SU-DHL-6 (cell line): ENCODE data around the gene CDX2.

Experiments
- H2AFZ ChIP-seq: fragments of 200-600 bp; sonication (generic); 2 replicates; pipeline ENCODE4 v1.6.1; 2014; ENCODE audit warnings: low read depth, mild to moderate bottlenecking, moderate library complexity, mixed read lengths, antibody characterized with exemption, low read length; ENCODE audit not compliant: severe bottlenecking
- H3F3A ChIP-seq: fragments of 200-600 bp; shearing (Covaris generic); 2 replicates; pipeline ENCODE4 v1.6.0; 2016; ENCODE audit warnings: antibody characterized with exemption, mild to moderate bottlenecking; ENCODE audit not compliant: insufficient read depth
- H3K27ac ChIP-seq: fragments of 200-600 bp; sonication (generic); 2 replicates; pipeline ENCODE4 v1.5.1; 2016; ENCODE audit warnings: low read depth, mild to moderate bottlenecking, low read length, moderate library complexity, mixed read lengths
- H3K27me3 ChIP-seq: fragments of 200-600 bp; sonication (generic), shearing (Covaris generic); 2 replicates; pipeline ENCODE4 v1.6.0; 2014; ENCODE audit warnings: mild to moderate bottlenecking, low read length
- H3K36me3 ChIP-seq: fragments of 200-600 bp; sonication (generic); 2 replicates; pipeline ENCODE4 v1.6.1; 2014; ENCODE audit warnings: mild to moderate bottlenecking, low read length, mixed read lengths
- H3K4me2 ChIP-seq: fragments of 300-600, 200-600 bp; shearing (Covaris generic), sonication (generic); 2 replicates; pipeline ENCODE4 v1.6.0; 2014; ENCODE audit warnings: low read length, low read depth, mild to moderate bottlenecking; ENCODE audit not compliant: poor library complexity, severe bottlenecking
- H3K4me3 ChIP-seq: fragments of 200-600 bp; sonication (generic); 2 replicates; pipeline ENCODE4 v1.5.1; 2014; ENCODE audit warnings: antibody characterized with exemption, low read length, mild to moderate bottlenecking, mixed read lengths; ENCODE audit not compliant: insufficient read depth, poor library complexity, severe bottlenecking
- H3K79me2 ChIP-seq: fragments of 200-600 bp; sonication (generic); 2 replicates; pipeline ENCODE4 v1.6.1; 2014; ENCODE audit warnings: mild to moderate bottlenecking, low read length, moderate library complexity; ENCODE audit not compliant: insufficient read depth
- H3K9ac ChIP-seq: fragments of 200-600 bp; sonication (generic); 2 replicates; pipeline ENCODE4 v1.7.0; 2014; ENCODE audit warnings: mild to moderate bottlenecking, low read length
- H3K9me2 ChIP-seq: fragments of 200-600 bp; sonication (generic); replicated peaks from 2 replicates; pipeline ENCODE4 v1.6.1; 2014; ENCODE audit warnings: low read length; ENCODE audit not compliant: insufficient read depth
- H3K9me3 ChIP-seq: fragments of 200-600 bp; sonication (generic); 2 replicates; pipeline ENCODE4 v1.6.1; 2014; ENCODE audit warnings: low read length, mixed read lengths; ENCODE audit not compliant: insufficient read depth
- H4K20me1 ChIP-seq: fragments of 200-600 bp; sonication (generic); 2 replicates; pipeline ENCODE4 v1.6.1; 2014; ENCODE audit warnings: low read depth, mild to moderate bottlenecking, antibody characterized with exemption, low read length, moderate library complexity, mixed read lengths
- CTCF ChIP-seq: fragments of 200-600 bp; sonication (generic); IDR thresholded peaks from one replicate; pipeline ENCODE4 v1.5.1; 2017; ENCODE audit warnings: antibody characterized with exemption, mild to moderate bottlenecking, low read length, moderate library complexity; ENCODE audit not compliant: insufficient read depth, poor library complexity, severe bottlenecking
- EZH2phosphoT487 ChIP-seq: fragments of 200-600 bp; sonication (generic), shearing (Covaris generic); conservative IDR thresholded peaks from 2 replicates; pipeline ENCODE4 v1.6.1; 2018; ENCODE audit warnings: mild to moderate bottlenecking, antibody characterized with exemption, low read length, moderate library complexity, mixed read lengths

Gene CDX2

GRCh38 chr13:27966641-27967202, 2.4 kb downstream of the CDX2 start:
- no peak overlapping the region for H3K9ac ChIP-seq
- H3K9me3 ChIP-seq: no peaks in the 10 kb centered on the region
- no peak overlapping the region for H3K4me3 ChIP-seq
- TF ChIP-seq EZH2phosphoT487: no peak
- TF ChIP-seq CTCF: no peak
- no peaks in the 10 kb centered on the region for H3F3A ChIP-seq
- no peaks in the 10 kb centered on the region for H3K27me3 ChIP-seq
- H2AFZ ChIP-seq: no peak overlapping the region
- no peaks in the 10 kb centered on the region for H3K36me3 ChIP-seq
- H3K27ac ChIP-seq: no peak overlapping the region
- H3K79me2 ChIP-seq: no peaks in the 10 kb centered on the region
- H3K9me2 ChIP-seq: no peaks in the 10 kb centered on the region
- no peaks in the 10 kb centered on the region for H4K20me1 ChIP-seq
- no peak overlapping the region for H3K4me2 ChIP-seq

- no peaks in the 10 kb centered on the region for H3F3A ChIP-seq
- H3K79me2 ChIP-seq: no peaks in the 10 kb centered on the region
- H3K4me3 ChIP-seq: no peak overlapping the region
- H3K36me3 ChIP-seq: no peaks in the 10 kb centered on the region
- H3K4me2 ChIP-seq: no peak overlapping the region
- no peaks in the 10 kb centered on the region for H3K9me3 ChIP-seq
- no peak overlapping the region for H3K9ac ChIP-seq
- H3K27ac ChIP-seq: no peak overlapping the region
- H4K20me1 ChIP-seq: no peaks in the 10 kb centered on the region
- no peak overlapping the region for H2AFZ ChIP-seq
- H3K9me2 ChIP-seq: no peaks in the 10 kb centered on the region
- no peak for TF ChIP-seq CTCF
- TF ChIP-seq EZH2phosphoT487: no peak
- no peaks in the 10 kb centered on the region for H3K27me3 ChIP-seq
These were observed 3.1 kb downstream of the CDX2 start for GRCh38 chr13:27965740-27966640.

- no peaks in the 10 kb centered on the region for H3K9me2 ChIP-seq
These were observed 3.8 kb downstream of the CDX2 start for GRCh38 chr13:27965343-27965739.

More at GRCh38 chr13:27965343-27965739, 3.8 kb downstream of the CDX2 start:
- TF ChIP-seq CTCF (no peak), EZH2phosphoT487 (no peak)
- Histone ChIP-seq H4K20me1 (no peaks in the 10 kb centered on the region), H3K9ac (no peak overlapping the region), H3F3A (no peaks in the 10 kb centered on the region), H3K4me2 (no peak overlapping the region), H3K9me3 (no peaks in the 10 kb centered on the region), H3K4me3 (no peak overlapping the region), H3K79me2 (no peaks in the 10 kb centered on the region), H2AFZ (no peak overlapping the region), H3K27me3 (no peaks in the 10 kb centered on the region), H3K27ac (no peak overlapping the region), H3K36me3 (no peaks in the 10 kb centered on the region)
